PC-9 (cell line): ENCODE measurements around the gene NGEF.

Experiments
- CTCF ChIP-seq: fragments of 200-600 bp; sonication (generic); conservative IDR thresholded peaks from 2 replicates; pipeline ENCODE4 v1.6.1; 2017; ENCODE audit warnings: mixed run types, antibody characterized with exemption, mild to moderate bottlenecking, moderate library complexity
- EZH2 ChIP-seq: fragments of 200-600 bp; sonication (generic); IDR thresholded peaks from 2 replicates; pipeline ENCODE4 v1.8.0; 2017; ENCODE audit warnings: antibody characterized with exemption, low read depth

GRCh38 chr2:232891621-232892071 lies 121.4 kb downstream of the NGEF start:
- TF ChIP-seq CTCF (no peak), EZH2 (no peak)
